T-cell (primary cell): ENCODE results near the gene DNAI1. TPM values are rescaled to one million over a fixed set of nuclear protein-coding genes. Genes with fewer than 3 reads are reported as not detected.

Experiments
- ATAC-seq, 4 experiments: fragments of 200-7000 bp in 3 of 4; fragments of 150-1000 bp in 1 of 4; cut with Tn5 transposase; replicated peaks in 1 of 4; 1 replicate in 3 of 4; 2 replicates in 1 of 4; pipeline ENCODE4 v1.10.0; 2021; ENCODE audit warnings: moderate library complexity in 3 of 4, mild to moderate bottlenecking in 2 of 4, moderate number of reproducible peaks in 1 of 4
- CTCF ChIA-PET, 2 donors: fragments of 300-600 bp; sonication (Branson Sonifier 250); formaldehyde crosslinking; loops; one replicate each; lab custom pipeline; 2022; ENCODE audit warnings: antibody characterized with exemption in 2 of 2; lab: Charles Lee
- POLR2A ChIA-PET, 2 donors: fragments of 300-600 bp; sonication (Branson Sonifier 250); formaldehyde crosslinking; loops; one replicate each; lab custom pipeline; 2022; ENCODE audit warnings: antibody characterized with exemption in 2 of 2; lab: Charles Lee
- DNase-seq, 35 experiments: peaks; one replicate each; pipeline versions ENCODE4 v3.0.0 to v3.0.0-alpha.2; 2013 to 2023
- H3K27ac ChIP-seq: one replicate; pipeline ENCODE4 v1.5.1; 2013; ENCODE audit warnings: low read length
- H3K27me3 ChIP-seq, 2 experiments: replicated peaks in 1 of 2; 1 replicate in 1 of 2; 2 replicates in 1 of 2; pipeline versions ENCODE4 v1.6.1 to v1.7.0; 2013; ENCODE audit warnings: low read length in 1 of 2, mixed read lengths in 1 of 2; ENCODE audit not compliant: control insufficient read depth in 2 of 2, insufficient read depth in 2 of 2; ENCODE audit errors: extremely low read depth in 1 of 2
- H3K36me3 ChIP-seq, 2 donors: 1 replicate in 1 of 2; 2 replicates in 1 of 2; pipeline versions ENCODE4 v1.6.1 to v1.7.0; 2013; ENCODE audit warnings: low read length in 1 of 2; ENCODE audit not compliant: control insufficient read depth in 2 of 2, insufficient read depth in 1 of 2; ENCODE audit errors: extremely low read depth in 1 of 2
- H3K4me1 ChIP-seq, 2 experiments: 1 replicate in 1 of 2; 2 replicates in 1 of 2; pipeline versions ENCODE4 v1.6.1 to v1.7.0; 2013; ENCODE audit warnings: low read length in 2 of 2, mixed read lengths in 1 of 2; ENCODE audit not compliant: insufficient read depth in 2 of 2, control insufficient read depth in 1 of 2; ENCODE audit errors: extremely low read depth in 1 of 2
- H3K4me3 ChIP-seq, 2 donors: 1 replicate in 1 of 2; 2 replicates in 1 of 2; pipeline versions ENCODE4 v1.5.1 to v1.7.0; 2013; ENCODE audit warnings: mild to moderate bottlenecking in 2 of 2, low read length in 1 of 2, moderate library complexity in 1 of 2; ENCODE audit not compliant: control insufficient read depth in 1 of 2; ENCODE audit errors: extremely low read depth in 1 of 2
- H3K9me3 ChIP-seq: 2 replicates; pipeline ENCODE4 v1.7.0; 2013
- H3K27ac Mint-ChIP-seq, 2 donors: one replicate each; pipeline ENCODE4 v1.8.0; 2020 to 2021; ENCODE audit warnings: mild to moderate bottlenecking in 2 of 2, mixed read lengths in 2 of 2
- H3K27me3 Mint-ChIP-seq, 2 donors: one replicate each; pipeline ENCODE4 v1.8.0; 2021 to 2022; ENCODE audit warnings: mixed read lengths in 2 of 2
- H3K36me3 Mint-ChIP-seq: one replicate; pipeline ENCODE4 v1.8.0; 2021; ENCODE audit warnings: mixed read lengths
- H3K4me1 Mint-ChIP-seq, 3 donors: one replicate each; pipeline ENCODE4 v1.8.0; 2020 to 2022; ENCODE audit warnings: mixed read lengths in 3 of 3, mild to moderate bottlenecking in 1 of 3
- H3K4me3 Mint-ChIP-seq, 3 donors: one replicate each; pipeline ENCODE4 v1.8.0; 2020 to 2022; ENCODE audit warnings: mild to moderate bottlenecking in 3 of 3, mixed read lengths in 3 of 3, moderate library complexity in 3 of 3
- H3K9me3 Mint-ChIP-seq, 3 donors: one replicate each; pipeline ENCODE4 v1.8.0; 2020 to 2022; ENCODE audit warnings: mixed read lengths in 3 of 3
- WGBS: methylation state at CpG from one replicate; pipeline ENCODE4 v1.1.5; 2013; ENCODE audit warnings: missing lambda C conversion rate; ENCODE audit not compliant: insufficient coverage; 5-methylcytosine and 5-hydroxymethylcytosine counted together
- total RNA-seq, 35 experiments: library from RNA in 6 of 35; stranded (reverse) in 6 of 35; fragments of 120-200 nt in 1 of 35; gene quantifications; one replicate each; pipeline versions ENCODE4 v1.2.1 to v1.2.4 and lab custom pipeline; 2013 to 2026

Gene DNAI1
- not detected for total RNA-seq
- 0.17 TPM for total RNA-seq (2013)
- 0 to 0.22 (median 0) reads per million in 29 experiments for total RNA-seq (lab: John Stamatoyannopoulos, UW)

DNA sequence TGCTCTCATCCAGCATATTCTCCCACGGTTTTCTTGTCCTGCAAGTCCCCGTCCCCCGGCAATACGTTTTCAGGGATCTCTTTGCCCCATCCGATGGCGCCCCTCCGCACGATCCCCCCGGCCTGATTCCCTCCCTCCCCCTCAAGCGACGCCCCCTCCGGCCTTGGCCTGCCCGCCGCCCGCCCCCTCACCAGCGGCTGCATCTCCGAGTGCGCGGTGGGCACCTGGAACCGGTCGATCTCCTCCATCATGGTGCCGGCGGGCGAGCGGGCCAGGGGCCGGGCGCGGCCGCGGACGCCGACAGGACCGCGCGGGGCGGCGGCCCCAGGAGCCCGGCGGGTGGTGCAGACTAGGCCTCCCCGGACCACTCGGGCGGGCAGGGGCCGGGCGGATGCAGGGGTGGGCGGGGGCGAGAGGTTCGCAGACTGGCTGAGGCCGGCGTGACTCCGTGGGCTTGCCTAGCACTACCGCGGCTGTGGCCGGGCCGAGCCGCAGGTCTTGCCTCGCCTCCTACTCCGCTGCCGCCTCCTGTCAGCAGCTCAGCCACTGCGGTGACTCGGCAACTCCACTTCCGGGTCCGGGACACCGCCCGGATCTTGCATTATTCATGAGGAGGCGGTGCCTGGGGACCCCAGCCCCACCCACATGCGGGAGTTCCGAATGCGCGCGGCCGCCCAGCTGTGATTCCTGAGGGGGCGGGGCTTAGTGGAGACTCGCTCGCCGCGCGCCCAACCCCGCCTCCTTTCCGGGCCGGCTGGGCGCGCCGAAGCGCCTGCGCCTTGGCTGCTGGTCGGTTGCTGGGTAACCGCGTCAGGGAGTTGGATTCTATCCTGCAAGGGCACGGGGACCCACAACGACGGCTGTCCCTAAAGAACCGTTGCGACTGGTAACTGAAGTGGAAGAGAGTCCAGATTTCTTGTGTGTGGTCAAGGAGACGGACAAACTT lies at the start of gene DNAI1, which contains the start of gene FAM219A:
DNAI1 (plus strand) TSS at position 793 of the 946 bp plus-strand sequence. CDS start 201 bp downstream, outside the sequence.
FAM219A (minus strand) TSS at position 558 of the 946 bp plus-strand sequence; CDS start at position 251, 307 bp downstream.
- Histone ChIP-seq H3K9me3 (no peaks in the 10 kb centered on the region), H3K27ac (no peak within 1 kb of the TSS), H3K4me1 (peaks cover 10 to 19% of the 10 kb centered on the region in 2 experiments), H3K36me3 (no peaks in the 10 kb centered on the region), H3K4me3 (peak within 1 kb of the TSS; percentile 63 to 79), H3K27me3 (peaks cover 0 to 8% of the 10 kb centered on the region in 2 experiments)
- Mint-ChIP-seq H3K9me3 (no peaks in the 10 kb centered on the region), H3K27me3 (peaks cover 5 to 6% of the 10 kb centered on the region in 2 donors), H3K4me3 (peak within 1 kb of the TSS; percentile 88 to 90 (median 88)), H3K36me3 (no peaks in the 10 kb centered on the region), H3K4me1 (peaks cover 33 to 49% (median 34%) of the 10 kb centered on the region in 3 donors), H3K27ac (peak within 1 kb of the TSS; percentile 42 to 45)
- CTCF ChIA-PET: interaction anchor here in 1 of 2 donors (0.5 to 0.8 kb wide), 6 partner anchors 67 to 1932 kb away, joined by 3 to 10 read pairs (median 4); partner anchors contain the start of genes NOL6 and RIGI
- POLR2A ChIA-PET: interaction anchor here in 1 of 2 donors (0.6 kb wide), 1 partner anchor 78 kb away, joined by 7 read pairs; no protein-coding TSS in a partner anchor
- ATAC-seq: peak; percentile 95 to 98 (median 96)
- peak; percentile 96 to 100 (median 98) for DNase-seq
- under 1% methylated on average over 84 of the region's 94 CpGs for WGBS

DNA sequence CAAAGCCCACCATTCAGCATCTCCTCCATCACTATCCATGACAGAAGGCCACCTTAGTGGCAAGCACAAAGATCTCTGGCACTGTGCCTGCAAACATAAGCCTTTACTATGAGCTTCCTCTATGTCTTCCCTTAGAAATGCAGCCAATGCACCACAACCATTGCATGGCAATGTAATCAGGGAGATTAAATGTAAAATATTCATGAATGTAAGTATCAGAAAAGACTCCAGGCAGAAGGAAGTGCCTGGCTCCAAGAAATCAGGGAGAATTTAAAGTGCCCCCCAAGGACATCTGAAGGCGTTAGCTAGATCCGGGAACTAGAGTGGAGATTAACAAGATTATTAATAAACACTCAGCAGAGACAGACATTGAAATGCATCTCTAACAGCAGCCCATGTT lies 49.5 kb upstream of the DNAI1 start:
- CTCF ChIA-PET: no interaction called here
- no peaks in the 10 kb centered on the region for H3K4me1 Mint-ChIP-seq
- WGBS: no CpG with 5 or more reads among the region's 2 CpGs
- H3K36me3 Mint-ChIP-seq: peaks cover 3% of the 10 kb centered on the region
- H3K27me3 Mint-ChIP-seq: no peaks in the 10 kb centered on the region
- no peaks in the 10 kb centered on the region for H3K9me3 Mint-ChIP-seq
- ATAC-seq (no peak), DNase-seq (no peak)
- no peak overlapping the region for H3K4me3 Mint-ChIP-seq
- no peak overlapping the region for H3K27ac Mint-ChIP-seq
- Histone ChIP-seq H3K4me3 (no peak overlapping the region), H3K27me3 (no peaks in the 10 kb centered on the region), H3K27ac (no peak overlapping the region), H3K9me3 (no peaks in the 10 kb centered on the region), H3K4me1 (no peaks in the 10 kb centered on the region), H3K36me3 (no peaks in the 10 kb centered on the region)
- POLR2A ChIA-PET: no interaction called here

DNA sequence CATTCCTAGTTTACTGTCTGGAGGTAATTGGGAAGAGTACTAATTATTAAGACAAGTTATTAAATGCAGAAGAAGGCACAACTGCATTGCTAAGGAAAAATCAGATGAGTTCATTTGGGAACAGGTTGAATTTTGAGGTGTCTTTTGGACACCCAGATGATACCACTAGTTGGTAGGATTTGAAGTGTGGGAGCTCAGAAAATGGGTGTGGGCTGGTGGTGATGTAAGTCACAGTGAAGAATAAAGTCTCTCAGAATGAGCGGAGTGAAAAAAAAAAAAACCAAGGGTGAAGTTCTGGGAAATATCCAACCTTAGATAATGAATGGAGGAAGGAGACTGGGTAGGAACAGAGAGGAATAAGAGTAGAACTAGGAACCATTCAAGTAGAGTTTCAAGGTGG lies 46.3 kb upstream of the DNAI1 start:
- ATAC-seq: no peak
- DNase-seq: no peak
- no peaks in the 10 kb centered on the region for H3K9me3 ChIP-seq
- H3K4me1 Mint-ChIP-seq: no peaks in the 10 kb centered on the region
- H3K27me3 Mint-ChIP-seq: no peaks in the 10 kb centered on the region
- no peaks in the 10 kb centered on the region for H3K4me1 ChIP-seq
- ChIA-PET POLR2A (interaction anchor here in 1 of 2 donors (0.6 kb wide), 1 partner anchor 142 kb away, joined by 7 read pairs; no protein-coding TSS in a partner anchor), CTCF (no interaction called here)
- 60% methylated on average over 1 of the region's 1 CpG for WGBS
- H3K36me3 Mint-ChIP-seq: peaks cover 5% of the 10 kb centered on the region
- H3K9me3 Mint-ChIP-seq: no peaks in the 10 kb centered on the region
- H3K4me3 ChIP-seq: no peak overlapping the region
- H3K27ac Mint-ChIP-seq: no peak overlapping the region
- no peaks in the 10 kb centered on the region for H3K36me3 ChIP-seq
- no peak overlapping the region for H3K4me3 Mint-ChIP-seq
- H3K27ac ChIP-seq: no peak overlapping the region
- H3K27me3 ChIP-seq: no peaks in the 10 kb centered on the region

DNA sequence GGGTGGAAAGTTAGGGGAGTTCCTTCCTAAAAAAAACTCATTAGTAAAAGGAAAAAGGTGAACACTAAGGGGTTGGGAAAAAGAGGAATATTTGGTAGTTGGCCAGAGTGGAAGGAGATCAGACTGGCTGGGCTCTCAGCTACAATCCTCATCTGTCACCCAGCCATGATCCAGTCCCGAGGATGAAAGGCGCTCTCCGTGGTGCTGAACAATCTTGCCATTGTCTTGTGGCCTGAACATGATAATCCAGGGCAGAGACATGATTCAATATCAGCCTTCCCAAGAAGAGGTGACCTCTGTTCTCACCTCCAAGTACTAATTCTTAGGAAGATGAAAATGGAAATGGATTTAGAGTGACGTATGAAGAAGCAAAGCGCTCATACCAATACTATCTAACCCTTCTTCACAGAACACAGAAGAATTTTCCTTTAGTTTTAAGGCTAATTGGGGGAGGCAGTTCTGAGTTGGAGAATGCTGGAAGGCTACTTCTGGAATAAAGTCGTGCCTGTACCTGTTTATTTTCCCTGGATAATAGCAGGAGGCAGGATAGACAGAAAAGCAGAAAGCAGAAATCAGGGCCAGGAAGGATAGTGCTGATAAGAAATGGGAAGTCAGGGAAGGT lies 45.3 kb upstream of the DNAI1 start:
- Mint-ChIP-seq H3K27me3 (no peaks in the 10 kb centered on the region), H3K27ac (no peak overlapping the region)
- CTCF ChIA-PET: interaction anchor here in 1 of 2 donors (0.6 kb wide), 1 partner anchor 20 kb away, joined by 14 read pairs; no protein-coding TSS in a partner anchor

DNA sequence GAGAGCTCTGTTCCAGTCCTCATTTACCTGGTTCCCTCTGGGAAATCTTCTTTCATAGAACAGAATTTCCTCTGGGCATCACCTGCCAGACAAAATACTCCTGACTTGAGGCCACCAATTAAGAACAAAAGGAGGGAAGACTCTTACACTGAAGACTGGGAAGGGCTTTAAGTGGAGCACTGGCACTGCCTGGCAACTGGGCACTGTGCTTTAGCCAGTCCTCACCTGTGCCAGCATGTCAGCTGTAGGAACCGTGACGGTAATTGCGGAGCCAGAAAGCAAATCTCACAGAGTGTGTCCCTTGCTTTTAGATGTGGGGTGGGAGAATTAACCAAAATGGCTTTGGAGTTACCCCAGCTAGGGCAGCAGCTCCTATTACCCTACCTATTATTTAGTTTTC lies 40.9 kb upstream of the DNAI1 start:
- no peaks in the 10 kb centered on the region for H3K27me3 ChIP-seq
- Mint-ChIP-seq H3K27me3 (no peaks in the 10 kb centered on the region), H3K4me1 (no peaks in the 10 kb centered on the region), H3K36me3 (peaks cover 5% of the 10 kb centered on the region), H3K27ac (no peak overlapping the region), H3K9me3 (no peaks in the 10 kb centered on the region), H3K4me3 (no peak overlapping the region)
- H3K9me3 ChIP-seq: no peaks in the 10 kb centered on the region
- ATAC-seq: no peak
- CTCF ChIA-PET: interaction anchor here in 1 of 2 donors (0.7 to 2.2 kb wide), 3 partner anchors 14 to 1594 kb away, joined by 3 to 9 read pairs (median 6); no protein-coding TSS in a partner anchor
- no peak for DNase-seq
- H3K4me1 ChIP-seq: no peaks in the 10 kb centered on the region
- POLR2A ChIA-PET: interaction anchor here in 1 of 2 donors (0.7 kb wide), 1 partner anchor 665 kb away, joined by 3 read pairs; no protein-coding TSS in a partner anchor
- no peak overlapping the region for H3K4me3 ChIP-seq
- no CpG with 5 or more reads among the region's 3 CpGs for whole genome bisulfite sequencing
- no peak overlapping the region for H3K27ac ChIP-seq
- no peaks in the 10 kb centered on the region for H3K36me3 ChIP-seq

More for the DNA sequence above, 45.3 kb upstream of the DNAI1 start:
- Mint-ChIP-seq H3K36me3 (peaks cover 5% of the 10 kb centered on the region), H3K9me3 (no peaks in the 10 kb centered on the region), H3K4me3 (no peak overlapping the region), H3K4me1 (no peaks in the 10 kb centered on the region)
- no peaks in the 10 kb centered on the region for H3K9me3 ChIP-seq
- H3K36me3 ChIP-seq: no peaks in the 10 kb centered on the region
- no peak overlapping the region for H3K4me3 ChIP-seq
- no peaks in the 10 kb centered on the region for H3K27me3 ChIP-seq
- ATAC-seq (no peak), DNase-seq (peak in 17 of 35 experiments; percentile 7 to 34 (median 12))
- WGBS: 8% methylated on average over 1 of the region's 6 CpGs
- H3K4me1 ChIP-seq: no peaks in the 10 kb centered on the region
- POLR2A ChIA-PET: interaction anchor here in 1 of 2 donors (0.6 kb wide), 1 partner anchor 1025 kb away, joined by 3 read pairs; no protein-coding TSS in a partner anchor
- H3K27ac ChIP-seq: no peak overlapping the region
